ENCODE data around the gene C4orf50. TPM values are rescaled to one million over a fixed set of nuclear protein-coding genes. Genes with fewer than 3 reads are reported as not detected.

Gene C4orf50
- total and polyA plus RNA-seq, 4 experiments from 2014 or later: 0.02 to 0.26 (median 0.25) TPM; not detected in 1

DNA sequence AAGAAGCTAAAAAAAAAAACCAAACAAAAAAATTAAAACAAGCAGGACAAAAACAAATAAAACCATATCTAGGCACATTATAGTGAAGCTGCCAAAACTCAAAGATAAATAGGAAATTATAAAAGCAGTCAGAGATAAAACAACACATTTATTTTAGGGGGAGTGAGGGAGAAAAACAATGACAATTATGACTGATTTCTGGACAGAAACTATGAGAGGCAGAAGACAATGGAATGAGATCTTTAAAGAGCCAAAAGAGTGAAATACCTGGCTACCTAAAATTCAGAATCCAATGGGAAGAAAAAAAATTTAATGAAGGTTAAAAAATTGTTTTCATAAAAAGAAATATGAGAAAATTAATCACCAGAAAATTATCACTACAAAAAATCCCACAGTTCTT is 33.4 kb downstream of the C4orf50 start:
- H3K4me3 ChIP-seq (ENCODE audit: low read length in 2 of 2): no peak overlapping the region
- no peaks in the 10 kb centered on the region for H3K4me1 ChIP-seq (ENCODE audit: insufficient read depth, low read length)
- H3K9me3 ChIP-seq (ENCODE audit: control insufficient read depth in 1 of 2, low read length in 2 of 2): no peaks in the 10 kb centered on the region
- no peaks in the 10 kb centered on the region for H3K36me3 ChIP-seq (ENCODE audit: insufficient read depth, low read length)
- H3K27me3 ChIP-seq (ENCODE audit: insufficient read depth, low read length): no peaks in the 10 kb centered on the region
- H3K9me3 Mint-ChIP-seq: peaks cover 4 to 29% (median 18%) of the 10 kb centered on the region in 8 donors
- POLR2A ChIA-PET (ENCODE audit: partially characterized antibody): no interaction called here
- no peak overlapping the region for H3K27ac Mint-ChIP-seq
- intact Hi-C loops (cut with micrococcal nuclease): no loop called here
- CTCF ChIA-PET (ENCODE audit: partially characterized antibody): no interaction called here
- H3K4me1 Mint-ChIP-seq: no peaks in the 10 kb centered on the region
- H3K4me3 Mint-ChIP-seq: no peak overlapping the region
- no peak overlapping the region for H3K27ac ChIP-seq (ENCODE audit: low read depth, low read length)
- no peak for DNase-seq
- peaks cover 0 to 8% of the 10 kb centered on the region in 2 donors for H3K36me3 Mint-ChIP-seq
- peaks cover 5 to 13% of the 10 kb centered on the region in 2 donors for H3K27me3 Mint-ChIP-seq

DNA sequence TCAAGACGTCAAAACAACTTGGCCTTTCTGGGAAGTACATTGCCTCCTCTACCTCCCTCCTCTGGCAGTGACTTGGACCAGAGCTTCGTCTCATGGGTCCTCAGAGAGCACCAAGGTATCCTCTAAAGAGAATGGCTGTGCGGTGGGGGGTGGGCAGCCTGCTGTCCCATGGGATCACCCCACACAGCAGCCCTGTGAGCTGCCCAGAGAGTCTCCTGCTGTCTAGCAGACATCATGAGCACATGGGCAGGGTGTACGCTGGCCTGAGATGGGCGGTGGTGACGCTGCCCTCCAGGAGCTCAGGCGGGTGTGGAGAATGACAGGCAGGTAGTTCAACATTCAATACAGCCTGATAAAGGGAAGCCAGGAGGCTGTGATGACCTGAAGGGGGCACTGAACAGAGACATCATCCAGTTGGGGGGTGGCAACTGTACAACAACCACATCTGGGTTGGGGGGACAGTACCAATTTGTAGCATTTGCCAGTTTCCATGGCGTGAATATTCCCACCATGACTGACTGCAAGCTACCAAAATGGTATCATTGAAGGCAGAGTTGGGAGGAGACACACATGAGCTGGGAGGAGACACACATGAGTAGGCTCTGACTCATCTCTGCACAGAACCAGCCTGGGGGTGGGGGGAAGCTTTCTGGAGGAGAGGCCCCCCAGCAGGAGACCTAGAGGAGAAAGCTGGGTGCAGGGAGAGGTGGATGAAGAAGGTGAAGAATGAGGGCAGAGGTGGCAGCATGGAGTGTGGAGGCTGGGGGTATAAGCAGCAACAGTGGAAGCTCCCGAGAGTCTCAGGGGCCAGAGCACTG is 35.9 kb downstream of the C4orf50 start:
- Mint-ChIP-seq H3K27ac (peak overlapping the region in 1 of 7 donors; percentile 75), H3K4me3 (no peak overlapping the region), H3K36me3 (peaks cover 0 to 8% of the 10 kb centered on the region in 2 donors), H3K4me1 (no peaks in the 10 kb centered on the region), H3K27me3 (peaks cover 7 to 15% of the 10 kb centered on the region in 2 donors), H3K9me3 (peaks cover 4 to 29% (median 18%) of the 10 kb centered on the region in 8 donors)
- no peaks in the 10 kb centered on the region for H3K4me1 ChIP-seq (ENCODE audit: insufficient read depth, low read length)
- H3K27ac ChIP-seq (ENCODE audit: low read depth, low read length): no peak overlapping the region
- ChIA-PET CTCF (ENCODE audit: partially characterized antibody) (interaction anchor here (1.8 kb wide), 1 partner anchor 16 kb away, joined by 8 read pairs; no protein-coding TSS in a partner anchor), POLR2A (ENCODE audit: partially characterized antibody) (no interaction called here)
- no peaks in the 10 kb centered on the region for H3K36me3 ChIP-seq (ENCODE audit: insufficient read depth, low read length)
- H3K27me3 ChIP-seq (ENCODE audit: insufficient read depth, low read length): no peaks in the 10 kb centered on the region
- no peak for DNase-seq
- intact Hi-C loops (cut with micrococcal nuclease): no loop called here
- no peak overlapping the region for H3K4me3 ChIP-seq (ENCODE audit: low read length in 2 of 2)
- no peaks in the 10 kb centered on the region for H3K9me3 ChIP-seq (ENCODE audit: control insufficient read depth in 1 of 2, low read length in 2 of 2)

- Histone ChIP-seq H3K4me1 (ENCODE audit: insufficient read depth, low read length) (no peaks in the 10 kb centered on the region), H3K4me3 (ENCODE audit: low read length in 2 of 2) (no peak overlapping the region), H3K27me3 (ENCODE audit: insufficient read depth, low read length) (no peaks in the 10 kb centered on the region), H3K36me3 (ENCODE audit: insufficient read depth, low read length) (no peaks in the 10 kb centered on the region), H3K27ac (ENCODE audit: low read depth, low read length) (no peak overlapping the region), H3K9me3 (ENCODE audit: control insufficient read depth in 1 of 2, low read length in 2 of 2) (no peaks in the 10 kb centered on the region)
- H3K4me1 Mint-ChIP-seq: no peaks in the 10 kb centered on the region
- no peak overlapping the region for H3K4me3 Mint-ChIP-seq
- H3K27ac Mint-ChIP-seq: no peak overlapping the region
- peaks cover 4 to 29% (median 18%) of the 10 kb centered on the region in 8 donors for H3K9me3 Mint-ChIP-seq
- H3K27me3 Mint-ChIP-seq: peaks cover 8 to 13% of the 10 kb centered on the region in 2 donors
- peaks cover 0 to 8% of the 10 kb centered on the region in 2 donors for H3K36me3 Mint-ChIP-seq
- DNase-seq: no peak
- intact Hi-C loops (cut with micrococcal nuclease): no loop called here
- POLR2A ChIA-PET (ENCODE audit: partially characterized antibody): no interaction called here
- CTCF ChIA-PET (ENCODE audit: partially characterized antibody): interaction anchor here (0.7 to 2.7 kb wide), 2 partner anchors 18 to 271 kb away, joined by 3 to 6 read pairs; no protein-coding TSS in a partner anchor
These were observed 37.6 kb downstream of the C4orf50 start for GRCh38 chr4:5980436-5981155.

- H3K27me3 ChIP-seq (ENCODE audit: insufficient read depth, low read length): no peaks in the 10 kb centered on the region
- no peak overlapping the region for H3K27ac ChIP-seq (ENCODE audit: low read depth, low read length)
- no peaks in the 10 kb centered on the region for H3K4me1 ChIP-seq (ENCODE audit: insufficient read depth, low read length)
- peaks cover 0 to 8% of the 10 kb centered on the region in 2 donors for H3K36me3 Mint-ChIP-seq
- intact Hi-C loops (cut with micrococcal nuclease): no loop called here
- no peaks in the 10 kb centered on the region for H3K36me3 ChIP-seq (ENCODE audit: insufficient read depth, low read length)
- H3K4me1 Mint-ChIP-seq: no peaks in the 10 kb centered on the region
- no peak for DNase-seq
- H3K4me3 Mint-ChIP-seq: no peak overlapping the region
- POLR2A ChIA-PET (ENCODE audit: partially characterized antibody): no interaction called here
- peaks cover 8 to 15% of the 10 kb centered on the region in 2 donors for H3K27me3 Mint-ChIP-seq
- peaks cover 4 to 28% (median 17%) of the 10 kb centered on the region in 8 donors for H3K9me3 Mint-ChIP-seq
- CTCF ChIA-PET (ENCODE audit: partially characterized antibody): interaction anchor here (0.7 to 2.7 kb wide), 2 partner anchors 18 to 270 kb away, joined by 3 to 6 read pairs; no protein-coding TSS in a partner anchor
- H3K27ac Mint-ChIP-seq: no peak overlapping the region
- H3K4me3 ChIP-seq (ENCODE audit: low read length in 2 of 2): no peak overlapping the region
- H3K9me3 ChIP-seq (ENCODE audit: control insufficient read depth in 1 of 2, low read length in 2 of 2): no peaks in the 10 kb centered on the region
These were observed 38.2 kb downstream of the C4orf50 start for GRCh38 chr4:5979981-5980380.

GRCh38 chr4:5976921-5977320 is 41.3 kb downstream of the C4orf50 start:
- no peaks in the 10 kb centered on the region for H3K36me3 Mint-ChIP-seq
- H3K4me1 Mint-ChIP-seq: no peaks in the 10 kb centered on the region
- Histone ChIP-seq H3K27ac (ENCODE audit: low read depth, low read length) (no peak overlapping the region), H3K9me3 (ENCODE audit: control insufficient read depth in 1 of 2, low read length in 2 of 2) (no peaks in the 10 kb centered on the region), H3K4me3 (ENCODE audit: low read length in 2 of 2) (no peak overlapping the region), H3K4me1 (ENCODE audit: insufficient read depth, low read length) (no peaks in the 10 kb centered on the region), H3K36me3 (ENCODE audit: insufficient read depth, low read length) (no peaks in the 10 kb centered on the region), H3K27me3 (ENCODE audit: insufficient read depth, low read length) (no peaks in the 10 kb centered on the region)
- H3K27me3 Mint-ChIP-seq: peaks cover 8 to 11% of the 10 kb centered on the region in 2 donors
- H3K4me3 Mint-ChIP-seq: no peak overlapping the region
- H3K27ac Mint-ChIP-seq: no peak overlapping the region
- intact Hi-C loops (cut with micrococcal nuclease): no loop called here
- CTCF ChIA-PET (ENCODE audit: partially characterized antibody): interaction anchor here (1.5 kb wide), 1 partner anchor 21 kb away, joined by 3 read pairs; no protein-coding TSS in a partner anchor
- no peaks in the 10 kb centered on the region for H3K9me3 Mint-ChIP-seq
- DNase-seq: no peak
- POLR2A ChIA-PET (ENCODE audit: partially characterized antibody): no interaction called here

GRCh38 chr4:5976431-5976830 is 41.8 kb downstream of the C4orf50 start:
- H3K4me1 ChIP-seq (ENCODE audit: insufficient read depth, low read length): no peaks in the 10 kb centered on the region
- Mint-ChIP-seq H3K4me3 (no peak overlapping the region), H3K27ac (no peak overlapping the region), H3K27me3 (peaks cover 8 to 11% of the 10 kb centered on the region in 2 donors), H3K9me3 (no peaks in the 10 kb centered on the region), H3K36me3 (no peaks in the 10 kb centered on the region), H3K4me1 (no peaks in the 10 kb centered on the region)
- no peak for DNase-seq
- H3K9me3 ChIP-seq (ENCODE audit: control insufficient read depth in 1 of 2, low read length in 2 of 2): no peaks in the 10 kb centered on the region
- intact Hi-C loops (cut with micrococcal nuclease): no loop called here
- POLR2A ChIA-PET (ENCODE audit: partially characterized antibody): no interaction called here
- H3K27ac ChIP-seq (ENCODE audit: low read depth, low read length): no peak overlapping the region
- H3K36me3 ChIP-seq (ENCODE audit: insufficient read depth, low read length): no peaks in the 10 kb centered on the region
- H3K4me3 ChIP-seq (ENCODE audit: low read length in 2 of 2): no peak overlapping the region
- CTCF ChIA-PET (ENCODE audit: partially characterized antibody): interaction anchor here (1.5 kb wide), 1 partner anchor 21 kb away, joined by 3 read pairs; no protein-coding TSS in a partner anchor
- no peaks in the 10 kb centered on the region for H3K27me3 ChIP-seq (ENCODE audit: insufficient read depth, low read length)

DNA sequence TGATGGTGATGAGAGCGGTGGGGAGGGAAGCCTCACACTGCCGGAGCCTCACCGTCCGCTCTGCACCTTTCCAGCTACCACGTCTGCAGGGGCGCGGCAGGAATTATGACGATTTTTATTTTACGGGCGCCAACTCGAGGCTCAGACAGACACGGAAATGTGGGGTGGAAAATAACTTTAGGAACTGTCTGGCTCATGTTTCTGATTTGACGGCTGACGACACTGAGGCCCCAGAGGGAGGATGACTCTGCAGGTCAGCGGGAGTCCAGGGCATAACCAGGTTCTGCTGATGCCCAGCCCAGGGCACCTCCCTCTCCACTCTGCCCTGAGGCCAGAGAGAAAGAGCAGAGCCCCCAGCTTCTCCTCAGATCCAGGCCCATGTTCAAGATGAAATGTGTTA is 43.9 kb downstream of the C4orf50 start:
- no peak for DNase-seq
- CTCF ChIA-PET (ENCODE audit: partially characterized antibody): no interaction called here

More for the DNA sequence above, 43.9 kb downstream of the C4orf50 start:
- no peaks in the 10 kb centered on the region for H3K36me3 ChIP-seq (ENCODE audit: insufficient read depth, low read length)
- Mint-ChIP-seq H3K4me3 (no peak overlapping the region), H3K36me3 (no peaks in the 10 kb centered on the region), H3K4me1 (no peaks in the 10 kb centered on the region), H3K27me3 (peaks cover 2 to 7% of the 10 kb centered on the region in 2 donors), H3K27ac (no peak overlapping the region), H3K9me3 (no peaks in the 10 kb centered on the region)
- H3K4me3 ChIP-seq (ENCODE audit: low read length in 2 of 2): no peak overlapping the region
- POLR2A ChIA-PET (ENCODE audit: partially characterized antibody): no interaction called here
- H3K27me3 ChIP-seq (ENCODE audit: insufficient read depth, low read length): no peaks in the 10 kb centered on the region
- no peaks in the 10 kb centered on the region for H3K4me1 ChIP-seq (ENCODE audit: insufficient read depth, low read length)
- intact Hi-C loops (cut with micrococcal nuclease): no loop called here
- H3K27ac ChIP-seq (ENCODE audit: low read depth, low read length): no peak overlapping the region
- H3K9me3 ChIP-seq (ENCODE audit: control insufficient read depth in 1 of 2, low read length in 2 of 2): no peaks in the 10 kb centered on the region
